ENCODE measurements around the gene ST3GAL4. TPM values are rescaled to one million over a fixed set of nuclear protein-coding genes. Genes with fewer than 3 reads are reported as not detected.

Gene ST3GAL4
- total and polyA plus RNA-seq, 4 donors: 23.6 to 38.3 (median 31.7) TPM

DNA sequence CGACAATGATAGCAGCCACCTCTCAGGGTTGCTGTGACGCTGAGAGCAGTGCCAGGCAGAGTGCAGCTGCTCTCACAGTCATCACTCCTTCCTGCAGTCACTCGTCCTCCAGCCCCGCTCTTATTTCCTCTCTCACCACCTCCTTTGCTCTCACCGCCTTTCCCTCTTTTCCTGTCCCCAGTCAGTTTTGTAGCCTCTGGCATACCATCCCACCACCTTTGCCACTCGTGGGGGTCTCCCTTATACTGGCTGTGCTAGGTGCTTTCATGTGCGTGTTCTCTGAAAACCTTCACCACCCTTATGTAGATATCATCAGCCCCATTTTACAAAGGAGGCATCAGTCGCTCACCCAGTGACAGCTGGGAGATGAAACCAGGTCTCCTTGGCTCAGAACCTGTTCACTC is 19.3 kb upstream of the ST3GAL4 start:
- peak in 1 of 3 donors; percentile 49 for DNase-seq
- Histone ChIP-seq H3K9me3 (ENCODE audit: control insufficient read depth in 4 of 4, insufficient read depth in 3 of 4, low read length in 3 of 4) (no peaks in the 10 kb centered on the region), H3K27me3 (ENCODE audit: control insufficient read depth in 3 of 3, insufficient read depth in 3 of 3, low read length in 2 of 3) (no peaks in the 10 kb centered on the region), H3K4me3 (no peak overlapping the region), H3K36me3 (ENCODE audit: control insufficient read depth in 4 of 4, insufficient read depth in 4 of 4, low read length in 4 of 4) (peaks cover 0 to 17% (median 8%) of the 10 kb centered on the region in 4 donors), H3K27ac (ENCODE audit: low read depth in 1 of 2, low read length in 1 of 2) (peak overlapping the region in 1 of 2 donors; percentile 7), H3K9ac (ENCODE audit: insufficient read depth in 1 of 2, low read length in 2 of 2) (no peak overlapping the region), H3K4me1 (ENCODE audit: control insufficient read depth in 5 of 5, insufficient read depth in 5 of 5, low read length in 5 of 5) (peaks cover 0 to 26% (median 7%) of the 10 kb centered on the region in 5 donors)
- WGBS, 2 donors: 23 to 50% methylated on average over 8 of the region's 8 CpGs
- TF ChIP-seq, protein P1, sequence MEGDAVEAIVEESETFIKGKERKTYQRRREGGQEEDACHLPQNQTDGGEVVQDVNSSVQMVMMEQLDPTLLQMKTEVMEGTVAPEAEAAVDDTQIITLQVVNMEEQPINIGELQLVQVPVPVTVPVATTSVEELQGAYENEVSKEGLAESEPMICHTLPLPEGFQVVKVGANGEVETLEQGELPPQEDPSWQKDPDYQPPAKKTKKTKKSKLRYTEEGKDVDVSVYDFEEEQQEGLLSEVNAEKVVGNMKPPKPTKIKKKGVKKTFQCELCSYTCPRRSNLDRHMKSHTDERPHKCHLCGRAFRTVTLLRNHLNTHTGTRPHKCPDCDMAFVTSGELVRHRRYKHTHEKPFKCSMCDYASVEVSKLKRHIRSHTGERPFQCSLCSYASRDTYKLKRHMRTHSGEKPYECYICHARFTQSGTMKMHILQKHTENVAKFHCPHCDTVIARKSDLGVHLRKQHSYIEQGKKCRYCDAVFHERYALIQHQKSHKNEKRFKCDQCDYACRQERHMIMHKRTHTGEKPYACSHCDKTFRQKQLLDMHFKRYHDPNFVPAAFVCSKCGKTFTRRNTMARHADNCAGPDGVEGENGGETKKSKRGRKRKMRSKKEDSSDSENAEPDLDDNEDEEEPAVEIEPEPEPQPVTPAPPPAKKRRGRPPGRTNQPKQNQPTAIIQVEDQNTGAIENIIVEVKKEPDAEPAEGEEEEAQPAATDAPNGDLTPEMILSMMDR (IDR thresholded peaks at IDR 0.05; ENCODE audit: control extremely low read depth, extremely low read depth): no peak
- no peak for ATAC-seq (ENCODE audit: insufficient read depth, low FRiP score)

DNA sequence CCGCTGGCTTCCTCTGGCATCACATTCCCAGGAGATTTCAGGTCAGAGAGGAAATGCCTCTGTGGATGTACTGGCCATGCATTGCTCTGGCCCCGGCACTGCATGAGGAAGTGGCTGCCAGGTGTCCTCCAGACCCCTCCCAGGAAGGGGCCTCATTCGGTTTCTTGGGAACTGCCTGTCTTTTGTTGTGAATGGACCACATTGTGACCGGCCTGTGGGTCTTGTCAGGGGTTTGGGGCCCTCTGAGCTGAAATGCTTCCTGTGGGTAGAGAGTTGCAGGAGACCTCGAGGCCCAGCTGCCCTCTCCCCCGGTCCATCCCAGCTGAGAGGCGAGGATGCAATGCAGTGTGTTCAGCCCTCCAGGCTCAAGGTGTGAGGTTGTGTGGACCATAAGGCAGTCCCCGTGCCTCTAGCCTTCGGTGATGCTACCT is 18.8 kb upstream of the ST3GAL4 start:
- Histone ChIP-seq H3K4me1 (ENCODE audit: control insufficient read depth in 5 of 5, insufficient read depth in 5 of 5, low read length in 5 of 5) (peaks cover 0 to 31% (median 7%) of the 10 kb centered on the region in 5 donors), H3K36me3 (ENCODE audit: control insufficient read depth in 4 of 4, insufficient read depth in 4 of 4, low read length in 4 of 4) (peaks cover 0 to 19% (median 6%) of the 10 kb centered on the region in 4 donors), H3K27me3 (ENCODE audit: control insufficient read depth in 3 of 3, insufficient read depth in 3 of 3, low read length in 2 of 3) (no peaks in the 10 kb centered on the region), H3K9ac (ENCODE audit: insufficient read depth in 1 of 2, low read length in 2 of 2) (no peak overlapping the region), H3K27ac (ENCODE audit: low read depth in 1 of 2, low read length in 1 of 2) (peak overlapping the region in 1 of 2 donors; percentile 7), H3K9me3 (ENCODE audit: control insufficient read depth in 4 of 4, insufficient read depth in 3 of 4, low read length in 3 of 4) (no peaks in the 10 kb centered on the region), H3K4me3 (no peak overlapping the region)
- TF ChIP-seq, protein P1 (IDR thresholded peaks at IDR 0.05; ENCODE audit: control extremely low read depth, extremely low read depth): no peak
- DNase-seq (peak in 1 of 3 donors; percentile 41), ATAC-seq (ENCODE audit: insufficient read depth, low FRiP score) (no peak)
- 43 to 59% methylated on average over 9 of the region's 9 CpGs for WGBS, 2 donors

DNA sequence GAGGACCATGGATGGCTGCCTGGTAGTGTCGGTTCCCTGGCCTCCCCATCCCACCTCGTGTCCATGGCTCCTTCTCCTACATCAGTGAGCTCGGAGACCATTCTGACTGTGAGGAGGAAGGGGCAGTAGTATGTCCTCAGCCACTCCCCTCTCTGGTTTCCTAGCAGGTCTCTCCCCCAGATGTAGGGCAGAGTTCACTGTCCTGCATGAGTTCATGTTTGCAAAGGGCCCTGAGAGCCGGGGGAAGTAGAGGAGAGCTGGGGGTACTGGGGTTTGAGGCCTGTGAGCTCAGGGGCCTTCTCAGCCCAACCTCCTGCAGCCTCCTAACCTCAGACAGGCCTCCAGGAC is 18.4 kb upstream of the ST3GAL4 start:
- Histone ChIP-seq H3K4me3 (no peak overlapping the region), H3K27ac (ENCODE audit: low read depth in 1 of 2, low read length in 1 of 2) (peak overlapping the region in 1 of 2 donors; percentile 7), H3K36me3 (ENCODE audit: control insufficient read depth in 4 of 4, insufficient read depth in 4 of 4, low read length in 4 of 4) (peaks cover 0 to 21% (median 6%) of the 10 kb centered on the region in 4 donors), H3K9me3 (ENCODE audit: control insufficient read depth in 4 of 4, insufficient read depth in 3 of 4, low read length in 3 of 4) (no peaks in the 10 kb centered on the region), H3K9ac (ENCODE audit: insufficient read depth in 1 of 2, low read length in 2 of 2) (no peak overlapping the region), H3K27me3 (ENCODE audit: control insufficient read depth in 3 of 3, insufficient read depth in 3 of 3, low read length in 2 of 3) (no peaks in the 10 kb centered on the region), H3K4me1 (ENCODE audit: control insufficient read depth in 5 of 5, insufficient read depth in 5 of 5, low read length in 5 of 5) (peaks cover 0 to 34% (median 5%) of the 10 kb centered on the region in 5 donors)
- ATAC-seq (ENCODE audit: insufficient read depth, low FRiP score): no peak
- DNase-seq: no peak
- 68 to 88% methylated on average over 4 of the region's 4 CpGs for whole genome bisulfite sequencing, 2 donors
- TF ChIP-seq, protein P1 (IDR thresholded peaks at IDR 0.05; ENCODE audit: control extremely low read depth, extremely low read depth): no peak

All from lung (tissue), 12 donors.